GM12878 (cell line): Measurements from ENCODE around the gene SPAG6. TPM values are rescaled to one million over a fixed set of nuclear protein-coding genes. Genes with fewer than 3 reads are reported as not detected.
A peak's percentile ranks its signal among the peaks of the same experiment; 100 is the strongest.

Experiments
- ATAC-seq: fragments of 200-7000 bp; cut with Tn5 transposase; 3 replicates; pipeline ENCODE4 v1.9.1; 2020; ENCODE audit warnings: mild to moderate bottlenecking, moderate library complexity
- BruUV-seq: library from RNA; stranded (reverse); fragments of 400-500 nt; replicated peaks from 2 replicates; lab custom pipeline; 2021; lab: Mats Ljungman, UMichigan
- CTCF ChIA-PET: fragments of 300-600 bp; sonication (Branson Sonifier 250); formaldehyde crosslinking; extraction: SDS; loops from one replicate; lab custom pipeline; 2021; ENCODE audit warnings: inconsistent platforms; lab: Yijun Ruan, JAX
- POLR2A ChIA-PET: fragments of 350-600 bp; formaldehyde crosslinking; extraction: SDS; loops from one replicate; lab custom pipeline; 2021; ENCODE audit warnings: inconsistent platforms; lab: Charles Lee
- RAD21 ChIA-PET: fragments of 300-600 bp; sonication (Branson Sonifier 250); formaldehyde crosslinking; loops from one replicate; lab custom pipeline; 2023; ENCODE audit warnings: antibody characterized with exemption; ENCODE audit not compliant: unreplicated experiment; lab: Charles Lee
- SMC1A ChIA-PET: fragments of 300-600 bp; sonication (Branson Sonifier 250); formaldehyde crosslinking; loops from one replicate; lab custom pipeline; 2023; ENCODE audit not compliant: unreplicated experiment, uncharacterized antibody; lab: Charles Lee
- DNase-seq: peaks from one replicate; pipeline ENCODE4 v3.0.0-alpha.2; 2011; ENCODE audit warnings: low read depth, low spot score
- FAIRE-seq: peaks from 3 replicates; lab custom pipeline; 2011; peaks lifted over from hg19 to GRCh38; lab: Jason Lieb, UNC
- H2AFZ ChIP-seq: 2 replicates; pipeline ENCODE4 v1.6.0; 2011; ENCODE audit warnings: low read depth, low read length, control low read depth; ENCODE audit not compliant: control insufficient read depth
- H3K27ac ChIP-seq: 2 replicates; pipeline ENCODE4 v1.5.1; 2011; ENCODE audit warnings: control low read depth; ENCODE audit not compliant: control insufficient read depth, insufficient read depth
- H3K27me3 ChIP-seq, 2 experiments: replicated peaks in 1 of 2; 2 replicates each; pipeline versions ENCODE4 v1.6.0 to v1.6.1; 2011; ENCODE audit warnings: low read length in 1 of 2; ENCODE audit not compliant: control insufficient read depth in 2 of 2, insufficient read depth in 2 of 2
- H3K36me3 ChIP-seq, 2 experiments: 2 replicates each; pipeline ENCODE4 v1.5.1; 2011; ENCODE audit warnings: low read length in 1 of 2; ENCODE audit not compliant: control insufficient read depth in 2 of 2, insufficient read depth in 2 of 2
- H3K4me1 ChIP-seq: 2 replicates; pipeline ENCODE4 v1.6.1; 2011; ENCODE audit warnings: mild to moderate bottlenecking, low read length, moderate library complexity, mixed read lengths; ENCODE audit not compliant: control insufficient read depth, insufficient read depth
- H3K4me2 ChIP-seq: 2 replicates; pipeline ENCODE4 v1.6.0; 2011; ENCODE audit warnings: control low read depth; ENCODE audit not compliant: control insufficient read depth, insufficient read depth
- H3K4me3 ChIP-seq: fragments of 200-600 bp; sonication (generic); 2 replicates; pipeline ENCODE4 v1.5.1; 2016
- H3K79me2 ChIP-seq: 2 replicates; pipeline ENCODE4 v1.6.0; 2011; ENCODE audit warnings: low read length; ENCODE audit not compliant: control insufficient read depth, insufficient read depth
- H3K9ac ChIP-seq: 2 replicates; pipeline ENCODE4 v1.8.0; 2011; ENCODE audit warnings: low read length, control low read depth, mixed read lengths; ENCODE audit not compliant: control insufficient read depth, insufficient read depth
- H3K9me3 ChIP-seq: replicated peaks from 3 replicates; pipeline ENCODE4 v1.5.1; 2011; ENCODE audit warnings: mild to moderate bottlenecking, low read length; ENCODE audit not compliant: control insufficient read depth, insufficient read depth
- H4K20me1 ChIP-seq: 2 replicates; pipeline ENCODE4 v1.6.0; 2011; ENCODE audit not compliant: control insufficient read depth, insufficient read depth
- CHD2 ChIP-seq: IDR thresholded peaks from 2 replicates; pipeline ENCODE4 v1.6.1; 2011; ENCODE audit warnings: low read depth, low read length, improper control_type of control experiment, borderline replicate concordance
- E4F1 ChIP-seq: fragments of 450-650 bp; IDR thresholded peaks from 2 replicates; pipeline ENCODE4 v1.6.1; 2018; ENCODE audit warnings: borderline replicate concordance, mild to moderate bottlenecking; ENCODE audit not compliant: partially characterized antibody
- LARP7 ChIP-seq: fragments of 450-650 bp; IDR thresholded peaks from 2 replicates; pipeline ENCODE4 v1.6.1; 2017; ENCODE audit warnings: mild to moderate bottlenecking
- PAX8 ChIP-seq: fragments of 450-650 bp; IDR thresholded peaks from 2 replicates; pipeline ENCODE4 v1.6.1; 2017; ENCODE audit warnings: mild to moderate bottlenecking, moderate library complexity
- PRDM15 ChIP-seq: fragments of 450-650 bp; formaldehyde crosslinking; IDR thresholded peaks from 2 replicates; pipeline ENCODE4 v1.4.0; 2020; ENCODE audit warnings: mild to moderate bottlenecking, moderate library complexity
- ZNF24 ChIP-seq: fragments of 450-650 bp; IDR thresholded peaks from 2 replicates; pipeline ENCODE4 v1.6.1; 2017; ENCODE audit warnings: antibody characterized with exemption, mild to moderate bottlenecking
- WGBS: methylation state at CpG from one replicate; pipeline ENCODE4 v1.1.6; 2016; ENCODE audit warnings: low lambda C conversion rate; ENCODE audit not compliant: insufficient replicate concordance, insufficient coverage; ENCODE audit errors: missing lambda C conversion rate; 5-methylcytosine and 5-hydroxymethylcytosine counted together
- in situ Hi-C: fragments of 300-500 bp; cut with MboI; formaldehyde crosslinking; loops from 9 replicates; pipeline ENCODE4 v1.14.3; 2018; ENCODE audit warnings: mixed read lengths
- intact Hi-C: fragments of 100-400 bp; cut with micrococcal nuclease; formaldehyde crosslinking; loops from one replicate; pipeline ENCODE4 v1.14.2; 2022; ENCODE audit not compliant: unreplicated experiment
- polyA plus RNA-seq, 11 experiments: library from polyadenylated mRNA; depleted of rRNA in 4 of 11; unstranded in 6 of 11; stranded (reverse) in 5 of 11; fragments of >200 nt; fragmentation: Nextera tagmentation in 4 of 11; fragmentation: Illumina TruSeq in 1 of 11; extraction: Ambion mirVana in 4 of 11; extraction: Trizol in 1 of 11; gene quantifications; 1 replicate in 1 of 11; 2 replicates in 10 of 11; pipeline versions ENCODE4 v1.2.1 to v1.2.3, GENCODE V29; 2011 to 2016; ENCODE audit warnings: inconsistent platforms in 2 of 11, missing spikeins in 2 of 11, low read depth in 1 of 11
- total RNA-seq, 4 experiments: library from RNA; depleted of rRNA in 3 of 4; stranded (reverse); fragments of >200 nt in 3 of 4; fragmentation: Illumina TruSeq in 1 of 4; extraction: Trizol in 1 of 4; gene quantifications; 2 replicates each; pipeline versions ENCODE4 v1.2.1 to v1.2.3, GENCODE V29; 2013 to 2021

Gene SPAG6
- total and polyA plus RNA-seq, 10 of the 15 experiments (the other 5 are each of a cell fraction or from before 2014, with no cell fraction given) = 0.13 to 0.99 (median 0.40) TPM; not detected in 1

GRCh38 chr10:22370320-22370719, 25.0 kb downstream of the SPAG6 start:
- peak overlapping the region; percentile 30; the same call in 1 of the 2 replicates for H3K27ac ChIP-seq
- no peaks in the 10 kb centered on the region for H4K20me1 ChIP-seq
- ChIA-PET CTCF (no interaction called here), SMC1A (interaction anchor here (0.9 to 2.0 kb wide), 6 partner anchors 9 to 569 kb away, joined by 3 to 9 read pairs (median 4); partner anchors contain the start of gene COMMD3), POLR2A (interaction anchor here (1.6 to 1.8 kb wide), 2 partner anchors 30 to 141 kb away, joined by 3 to 4 read pairs; no protein-coding TSS in a partner anchor), RAD21 (interaction anchor here (0.5 to 1.4 kb wide), 3 partner anchors 8 to 211 kb away, joined by 3 to 4 read pairs (median 3); partner anchors contain the start of gene COMMD3)
- H3K36me3 ChIP-seq = no peaks in the 10 kb centered on the region
- no TSS peak for BruUV-seq
- in situ Hi-C loops (no loop called here), intact Hi-C loops (no loop called here)
- H3K4me3 ChIP-seq = no peak overlapping the region
- H2AFZ ChIP-seq = peak overlapping the region; percentile 42
- peaks cover 24% of the 10 kb centered on the region for H3K4me1 ChIP-seq
- H3K9me3 ChIP-seq = no peaks in the 10 kb centered on the region
- H3K4me2 ChIP-seq = no peak overlapping the region
- no peak for FAIRE-seq
- TF ChIP-seq LARP7 (no peak), CHD2 (no peak), E4F1 (no peak), ZNF24 (no peak)
- no peak overlapping the region for H3K9ac ChIP-seq
- DNase-seq = no peak
- H3K27me3 ChIP-seq = no peaks in the 10 kb centered on the region
- H3K79me2 ChIP-seq = no peaks in the 10 kb centered on the region
- peak; percentile 33; the same call in 2 of the 3 replicates for ATAC-seq

- Histone ChIP-seq H4K20me1 (no peaks in the 10 kb centered on the region), H2AFZ (no peak overlapping the region), H3K27me3 (no peaks in the 10 kb centered on the region), H3K9ac (no peak overlapping the region), H3K79me2 (no peaks in the 10 kb centered on the region), H3K4me2 (no peak overlapping the region), H3K9me3 (no peaks in the 10 kb centered on the region), H3K4me3 (no peak overlapping the region), H3K36me3 (no peaks in the 10 kb centered on the region), H3K4me1 (peaks cover 17% of the 10 kb centered on the region), H3K27ac (no peak overlapping the region)
- FAIRE-seq = no peak
- in situ Hi-C loops = no loop called here
- CTCF ChIA-PET = no interaction called here
- no TSS peak for BruUV-seq
- RAD21 ChIA-PET = no interaction called here
- intact Hi-C loops = no loop called here
- SMC1A ChIA-PET = interaction anchor here (1.1 to 1.5 kb wide), 2 partner anchors 28 to 46 kb away, joined by 3 to 4 read pairs; no protein-coding TSS in a partner anchor
- POLR2A ChIA-PET = interaction anchor here (0.6 kb wide), 1 partner anchor 211 kb away, joined by 6 read pairs; no protein-coding TSS in a partner anchor
- no peak for ATAC-seq
- 99% methylated on average over 6 of the region's 6 CpGs for WGBS
- no peak for DNase-seq
- TF ChIP-seq PRDM15 (CRISPR knock-in tag) (no peak), PAX8 (no peak)
These were observed 27.0 kb downstream of the SPAG6 start for GRCh38 chr10:22372298-22372697.
